T-helper 1 cell (primary cell): ENCODE results near the gene CLIP3.
"Not testable (repeated sequence)": the region's sequence is repeated elsewhere in the genome, so short reads cannot be mapped to it uniquely, and the experiment has no call there.

Experiments
- DNase-seq, 5 donors: peaks; one replicate each; pipeline ENCODE4 v3.0.0-alpha.2; 2012 to 2020

CLIP3 gene

DNA sequence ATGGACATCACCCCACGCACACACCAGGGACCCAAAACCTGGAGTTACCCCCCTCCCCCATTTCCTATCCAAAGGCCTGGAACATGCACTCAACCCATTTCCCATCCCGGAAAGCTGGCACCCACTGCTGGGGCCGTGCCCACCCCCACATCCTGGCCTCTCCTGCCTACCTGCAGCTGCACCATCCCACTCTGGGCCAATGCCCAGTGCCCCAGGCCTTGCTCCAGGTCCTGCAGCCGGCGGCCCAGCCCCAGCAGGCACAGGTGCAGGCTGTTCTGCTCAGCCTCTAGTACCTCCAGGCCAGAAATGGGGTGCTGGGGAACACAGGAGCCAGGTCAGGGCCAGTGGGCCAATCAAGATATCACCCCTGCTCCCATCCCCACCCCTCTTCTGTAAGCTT, 25.7 kb downstream of the CLIP3 start:
- DNase-seq: no peak

- no peak for DNase-seq
Measured at GRCh38 chr19:36003284-36003683, 29.4 kb downstream of the CLIP3 start.

- DNase-seq: no peak
Measured at GRCh38 chr19:36001605-36002004, 31.1 kb downstream of the CLIP3 start.

DNA sequence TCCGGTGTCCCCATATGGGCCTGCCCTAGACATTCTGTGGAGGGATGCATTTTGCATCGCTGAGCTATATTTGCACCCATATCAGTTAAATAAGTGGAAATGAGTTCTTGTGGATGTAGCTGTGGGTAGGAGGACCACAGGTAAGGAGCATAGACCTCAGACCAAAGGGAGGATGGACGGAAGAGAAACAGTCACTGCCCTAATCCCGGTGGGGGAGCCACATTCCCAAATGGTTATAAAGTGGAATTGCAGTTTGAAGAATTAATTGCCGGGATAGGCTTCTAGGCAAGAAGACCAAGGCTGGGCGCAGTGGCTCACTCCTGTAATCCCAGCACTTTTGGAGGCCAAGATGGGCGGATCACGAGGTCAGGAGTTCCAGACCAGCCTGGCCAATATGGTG, 35.9 kb downstream of the CLIP3 start:
- no peak for DNase-seq

DNA sequence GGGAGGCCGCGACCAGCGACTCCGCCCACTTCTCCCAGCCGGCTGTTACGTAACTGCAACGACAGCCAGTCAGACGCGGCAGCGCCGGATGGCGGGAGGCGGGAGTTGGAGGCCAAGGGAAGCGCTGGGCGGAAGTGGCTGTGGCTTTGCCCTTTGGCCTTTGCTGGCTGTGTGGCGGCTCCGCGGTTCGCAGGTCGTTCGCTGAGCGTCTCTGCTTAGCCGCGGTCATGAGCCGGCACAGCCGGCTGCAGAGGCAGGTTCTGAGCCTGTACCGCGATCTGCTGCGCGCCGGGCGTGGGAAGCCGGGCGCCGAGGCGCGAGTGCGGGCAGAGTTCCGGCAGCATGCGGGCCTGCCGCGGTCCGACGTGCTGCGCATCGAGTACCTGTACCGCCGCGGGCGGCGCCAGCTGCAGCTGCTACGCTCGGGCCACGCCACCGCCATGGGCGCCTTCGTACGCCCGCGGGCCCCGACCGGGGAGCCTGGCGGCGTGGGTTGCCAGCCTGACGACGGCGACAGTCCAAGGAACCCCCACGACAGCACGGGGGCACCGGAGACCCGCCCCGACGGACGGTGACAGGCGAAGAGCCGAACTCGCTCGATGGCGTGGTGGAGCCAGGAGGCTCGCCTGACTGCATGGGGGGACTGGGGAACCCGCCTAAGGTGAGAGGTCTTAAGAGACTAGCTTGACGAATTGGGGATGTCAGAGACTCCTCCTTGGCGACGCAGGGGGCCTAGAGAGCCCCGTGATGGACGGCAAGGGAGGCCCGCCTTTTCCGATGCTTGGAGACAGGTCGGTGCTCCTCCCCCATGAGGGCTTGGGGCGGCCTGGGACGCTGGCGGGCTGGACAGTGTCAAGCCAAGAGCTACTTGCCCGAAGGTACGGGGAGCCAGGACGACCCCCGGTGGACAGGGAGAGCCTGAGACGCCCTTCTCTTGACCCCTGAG, 37.4 kb downstream of the CLIP3 start, which contains the start of gene SDHAF1:
SDHAF1 (plus strand) TSS at position 141 of the 946 bp plus-strand sequence; CDS start at position 228, 87 bp downstream.
- DNase-seq: peak; percentile 81 to 95 (median 87)

DNA sequence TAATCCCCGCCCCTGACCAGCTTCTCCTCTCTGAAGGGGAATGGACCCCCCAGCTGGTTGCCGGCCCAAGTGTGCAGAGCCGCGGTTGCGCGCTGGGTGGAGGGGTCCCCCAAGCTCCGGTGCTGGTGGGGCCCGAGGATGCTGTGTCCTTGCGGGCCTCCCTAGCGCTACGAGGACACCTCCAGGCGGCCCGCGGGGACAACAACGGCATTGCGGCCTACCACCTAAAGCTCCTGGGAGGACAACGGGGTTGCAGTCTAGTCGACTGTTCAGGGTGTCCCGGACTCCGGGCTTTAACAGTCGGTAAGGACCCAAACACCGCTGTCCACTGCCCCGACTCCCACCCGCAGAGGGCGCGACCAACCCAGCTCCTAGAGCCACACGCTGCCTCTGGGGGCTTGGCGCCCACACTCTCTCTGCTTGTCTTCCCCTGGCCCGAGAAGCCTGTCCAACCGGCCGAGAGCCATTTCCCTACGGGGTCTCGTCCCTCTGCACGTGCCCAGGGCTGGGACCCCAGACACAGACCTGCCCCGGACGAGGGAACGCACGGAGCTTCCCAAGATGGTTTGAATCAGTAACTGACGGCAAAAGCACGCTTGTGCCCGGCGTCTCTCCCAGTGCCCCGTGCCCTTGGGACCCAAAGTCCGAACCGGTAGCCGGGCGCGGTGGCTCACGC, 38.6 kb downstream of the CLIP3 start:
- no peak for DNase-seq

GRCh38 chr19:35992907-35993765, 39.5 kb downstream of the CLIP3 start:
- DNase-seq: no peak

DNA sequence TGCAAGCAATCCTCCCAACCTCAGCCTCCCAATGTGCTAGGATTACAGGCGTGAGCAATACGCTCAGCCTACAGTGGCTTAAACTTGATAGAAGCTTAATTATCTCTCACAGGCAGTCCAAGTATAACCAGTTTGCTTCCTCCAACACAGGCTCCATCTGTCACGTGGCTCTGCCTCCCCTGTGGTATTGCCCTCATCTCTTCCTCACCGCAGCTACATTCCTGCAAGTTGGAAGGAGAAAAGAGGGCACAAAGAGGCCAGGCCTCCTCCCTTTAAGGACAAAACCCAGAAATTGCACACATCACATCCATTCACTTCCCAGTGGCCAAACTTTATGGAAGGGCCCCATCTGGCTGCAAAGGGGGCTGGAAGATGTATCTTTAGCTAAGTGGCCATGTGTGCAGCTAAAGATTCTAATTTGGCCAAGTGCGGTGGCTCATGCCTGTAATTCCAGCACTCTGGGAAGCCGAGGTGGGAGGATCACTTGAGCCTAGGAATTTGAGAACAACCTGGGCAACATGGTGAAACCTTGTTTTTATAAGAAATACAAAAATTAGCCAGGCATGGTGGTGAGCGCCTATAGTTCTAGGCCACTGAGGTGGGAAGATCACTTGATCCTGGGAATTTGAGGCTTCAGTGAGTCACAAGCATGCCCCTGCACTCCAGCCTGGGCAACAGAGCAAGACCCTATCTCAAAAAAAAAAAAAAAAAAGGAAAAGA, 40.8 kb downstream of the CLIP3 start:
- DNase-seq: no peak

DNA sequence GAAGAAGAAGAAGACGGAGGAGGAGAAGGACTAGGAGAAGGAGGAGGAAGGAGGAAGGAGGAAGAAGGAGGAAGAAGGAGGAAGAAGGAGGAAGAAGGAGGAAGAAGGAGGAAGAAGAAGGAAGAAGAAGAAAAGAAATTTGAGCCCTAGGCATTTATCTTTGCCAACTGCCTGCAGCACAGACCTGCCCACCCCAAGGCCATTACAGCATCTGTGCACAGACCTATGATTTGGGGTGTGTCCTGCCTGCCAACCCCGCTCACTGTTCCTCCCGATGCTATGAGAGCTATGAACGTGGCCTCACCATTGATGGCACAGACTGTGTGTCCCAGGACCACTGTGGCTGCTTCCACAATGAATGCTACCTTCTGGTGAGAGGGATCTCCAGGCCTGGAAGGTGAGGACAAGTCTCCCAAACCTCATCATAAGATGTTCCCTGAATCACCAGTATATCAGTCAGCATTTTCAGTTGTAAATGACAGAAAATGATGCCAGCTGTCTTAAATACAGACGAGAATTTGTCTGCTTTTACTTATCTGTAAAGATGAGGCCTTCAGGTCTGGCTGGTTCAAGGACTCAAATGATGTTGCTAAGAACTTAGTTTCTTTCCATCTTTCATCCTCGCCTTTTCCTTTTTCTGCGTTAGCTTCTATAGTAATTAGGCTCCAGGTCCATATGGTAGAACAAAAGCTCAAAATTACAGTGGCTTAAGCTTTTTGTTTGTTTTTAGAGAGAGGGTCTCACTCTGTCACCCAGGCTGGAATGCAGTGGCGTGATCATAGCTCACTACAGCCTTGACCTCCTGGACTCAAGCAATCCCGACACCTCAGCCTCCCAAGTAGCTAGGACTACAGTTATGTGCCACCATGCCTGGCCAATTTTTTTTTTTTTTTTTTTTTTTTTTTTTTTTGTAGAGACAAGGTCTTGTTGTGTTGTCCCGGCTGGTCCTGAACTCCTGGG, 41.6 kb downstream of the CLIP3 start:
- no peak for DNase-seq

DNA sequence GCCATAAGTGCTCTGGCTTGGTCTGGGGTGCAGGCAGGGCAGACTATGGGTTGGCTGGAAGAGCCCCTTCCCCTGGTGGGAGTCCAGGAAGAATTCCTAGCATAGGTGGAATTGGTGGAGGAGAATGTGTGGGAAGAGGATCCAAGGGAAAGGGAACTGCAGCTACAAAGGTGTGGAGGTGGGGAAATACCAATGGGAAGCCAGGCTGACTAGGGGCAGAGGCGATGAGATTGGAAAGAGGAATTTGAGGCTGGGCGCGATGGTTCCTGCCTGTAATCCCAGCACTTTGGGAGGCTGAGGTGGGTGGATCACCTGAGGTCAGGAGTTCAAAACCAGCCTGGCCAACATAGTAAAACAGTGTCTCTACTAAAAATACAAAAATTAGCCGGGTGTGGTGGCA, 42.5 kb downstream of the CLIP3 start:
- no peak for DNase-seq

- no peak for DNase-seq
Measured at GRCh38 chr19:35988824-35989223, 43.8 kb downstream of the CLIP3 start.

- no peak for DNase-seq
Measured at GRCh38 chr19:35987571-35987896, 45.1 kb downstream of the CLIP3 start.

DNA sequence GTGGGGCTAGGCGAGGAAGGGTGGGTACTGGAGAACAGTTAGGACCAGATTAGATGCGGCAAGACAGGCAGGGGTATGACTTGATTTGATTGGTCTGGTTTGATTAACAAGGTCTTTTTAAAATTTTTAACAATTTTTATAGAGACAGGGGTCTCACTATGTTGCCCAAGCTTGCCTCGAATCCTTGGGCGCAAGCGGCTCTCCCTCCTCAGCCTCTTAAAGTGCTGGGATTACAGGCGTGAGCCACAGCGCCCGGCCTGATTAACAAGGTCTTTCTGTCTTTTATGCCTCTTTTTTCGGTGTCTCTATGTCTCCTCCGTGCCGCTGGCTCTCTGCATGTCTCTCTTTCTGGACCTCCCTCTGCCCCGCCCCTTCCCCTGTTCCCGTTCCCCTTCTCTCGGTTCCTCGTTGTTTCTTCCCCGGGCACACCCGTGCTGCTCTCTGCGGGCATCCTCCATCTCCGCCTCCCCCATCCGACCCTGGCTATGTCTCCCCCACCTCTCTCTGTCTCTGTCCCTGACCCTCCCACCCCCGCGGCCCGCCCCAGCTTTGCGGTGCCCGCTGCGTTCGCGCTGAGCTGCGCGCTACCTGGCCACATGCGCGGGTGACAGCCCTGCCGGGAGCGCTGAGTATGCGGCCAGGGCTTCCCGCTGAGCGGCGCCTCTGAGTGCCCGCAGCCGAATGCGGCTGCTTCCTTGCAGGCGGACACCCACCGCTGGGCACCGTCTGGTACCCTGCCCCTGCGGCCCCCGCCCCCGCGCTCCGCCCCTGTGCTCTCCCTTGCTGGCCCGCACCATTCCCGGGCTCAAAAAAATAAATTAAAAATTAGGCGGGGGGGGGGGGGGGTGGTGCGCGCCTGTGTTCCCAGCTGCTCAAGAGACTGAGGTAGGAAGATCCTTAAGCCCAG, 45.8 kb downstream of the CLIP3 start:
- no peak for DNase-seq

DNA sequence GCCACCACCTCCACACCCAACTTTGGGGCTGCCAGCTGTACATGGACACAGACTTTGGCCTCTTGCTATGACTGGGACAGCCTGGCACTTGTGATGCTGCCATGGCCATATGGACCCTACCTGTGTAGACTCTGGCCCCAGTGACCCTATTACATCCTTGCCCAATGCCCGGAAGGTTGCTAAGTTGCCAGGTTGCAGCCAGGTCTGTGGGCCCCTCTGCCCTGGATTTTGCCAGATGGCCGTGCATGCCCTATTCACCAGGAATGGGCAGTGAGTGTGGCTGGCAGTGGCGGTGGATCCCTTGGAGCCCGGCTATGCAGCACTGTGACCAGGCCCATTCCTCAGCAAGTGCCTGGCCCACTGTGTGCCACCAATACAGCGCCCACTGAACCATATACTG, 46.6 kb downstream of the CLIP3 start:
- no peak for DNase-seq

- DNase-seq: no peak
Measured at GRCh38 chr19:35983177-35983576, 49.5 kb downstream of the CLIP3 start.

DNA sequence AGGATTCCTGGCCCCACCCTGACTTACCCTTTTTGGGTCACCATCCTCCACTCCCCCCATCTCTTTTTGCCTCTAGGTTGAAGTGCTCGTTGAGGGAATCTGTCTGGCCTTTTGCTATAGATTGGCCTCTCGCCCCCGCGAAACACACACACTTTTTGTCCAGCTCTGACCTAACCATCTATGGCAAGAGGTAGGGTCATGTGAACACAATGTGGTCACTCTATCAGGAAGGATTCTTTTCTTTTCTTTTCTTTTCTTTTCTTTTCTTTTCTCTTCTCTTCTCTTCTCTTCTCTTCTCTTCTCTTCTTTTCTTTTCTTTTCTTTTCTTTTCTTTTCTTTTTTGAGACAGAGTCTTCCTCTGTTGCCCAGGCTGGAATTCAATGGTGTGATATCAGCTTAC, 51.7 kb downstream of the CLIP3 start:
- DNase-seq: not testable (repeated sequence)

DNA sequence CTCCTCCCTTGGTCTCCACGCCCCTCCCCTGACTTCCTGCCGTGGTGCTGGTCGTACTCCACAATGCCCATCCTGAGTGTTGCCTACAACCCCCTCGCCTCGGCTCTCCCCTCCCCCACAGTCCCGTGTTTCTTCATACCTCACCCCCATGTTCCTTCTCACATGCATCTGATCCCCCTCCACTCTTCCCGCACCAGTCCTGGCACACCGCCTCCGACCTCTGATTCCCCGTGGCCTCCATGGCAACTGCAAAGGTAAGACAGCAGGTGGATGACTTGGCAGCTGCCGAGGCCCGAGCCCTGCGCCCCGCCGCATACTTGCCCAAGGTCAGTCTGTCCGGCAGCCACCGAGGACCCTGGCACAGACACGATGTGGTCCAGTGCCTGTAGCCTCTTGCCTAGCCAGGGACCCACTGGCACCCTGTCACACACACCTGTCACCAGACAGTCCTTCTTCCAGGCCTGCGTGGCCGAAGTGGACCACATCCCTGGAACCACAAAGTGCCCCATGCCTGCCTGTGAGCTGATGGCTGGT, 53.8 kb downstream of the CLIP3 start:
- no peak for DNase-seq

DNA sequence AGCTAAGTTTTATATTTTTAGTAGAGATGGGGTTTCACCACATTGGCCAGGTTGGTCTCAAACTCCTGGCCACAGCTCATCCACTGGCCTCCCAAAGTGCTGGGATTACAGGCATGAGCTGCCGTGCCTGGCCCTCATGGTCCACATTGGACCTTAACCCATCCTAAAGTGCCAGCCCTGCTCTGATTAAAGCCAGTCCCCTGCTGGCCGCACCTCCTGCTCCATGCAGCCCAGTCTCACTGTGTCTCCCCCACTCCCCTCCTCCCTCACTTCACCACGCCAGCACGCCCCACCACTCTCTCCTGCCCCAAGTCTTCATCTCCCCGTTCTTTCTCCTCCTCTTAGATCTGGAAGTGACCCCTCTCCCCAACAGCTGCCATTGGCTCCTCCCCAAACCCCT, 54.4 kb downstream of the CLIP3 start:
- DNase-seq: no peak

GRCh38 chr19:35977446-35978222, 55.0 kb downstream of the CLIP3 start:
- DNase-seq: peak in 1 of 5 donors; percentile 28
